GM12873 (cell line): ENCODE data around the gene GRPEL2.

Source experiments
- CTCF ChIP-seq: IDR thresholded peaks from 2 replicates; pipeline ENCODE4 v1.5.1; 2012; ENCODE audit warnings: low read depth, mild to moderate bottlenecking, moderate library complexity, low read length, control low read depth; ENCODE audit not compliant: insufficient read depth; ENCODE audit errors: missing control alignments

The GRPEL2 gene

GRCh38 chr5:149383399-149383798 lies 38.1 kb downstream of the GRPEL2 start:
- TF ChIP-seq CTCF = no peak

GRCh38 chr5:149386166-149386565 lies 40.9 kb downstream of the GRPEL2 start:
- no peak for TF ChIP-seq CTCF

- TF ChIP-seq CTCF = no peak
Observed at GRCh38 chr5:149387081-149387631, 41.9 kb downstream of the GRPEL2 start.

GRCh38 chr5:149387982-149388381 lies 42.7 kb downstream of the GRPEL2 start:
- TF ChIP-seq CTCF = no peak

- no peak for TF ChIP-seq CTCF
Observed at GRCh38 chr5:149388498-149389190, 43.3 kb downstream of the GRPEL2 start.

GRCh38 chr5:149389552-149390495 lies 44.5 kb downstream of the GRPEL2 start:
- no peak for TF ChIP-seq CTCF

- no peak for TF ChIP-seq CTCF
Observed at GRCh38 chr5:149391524-149391923, 46.2 kb downstream of the GRPEL2 start.
